HG03045 (cell line): ENCODE data around the gene EXOSC7.

Experiments used
- ATAC-seq: cut with Tn5 transposase; IDR thresholded peaks from one replicate; pipeline ENCODE4 v1.9.1; 2021; ENCODE audit warnings: mild to moderate bottlenecking, moderate library complexity; ENCODE audit not compliant: unreplicated experiment

Gene EXOSC7

DNA sequence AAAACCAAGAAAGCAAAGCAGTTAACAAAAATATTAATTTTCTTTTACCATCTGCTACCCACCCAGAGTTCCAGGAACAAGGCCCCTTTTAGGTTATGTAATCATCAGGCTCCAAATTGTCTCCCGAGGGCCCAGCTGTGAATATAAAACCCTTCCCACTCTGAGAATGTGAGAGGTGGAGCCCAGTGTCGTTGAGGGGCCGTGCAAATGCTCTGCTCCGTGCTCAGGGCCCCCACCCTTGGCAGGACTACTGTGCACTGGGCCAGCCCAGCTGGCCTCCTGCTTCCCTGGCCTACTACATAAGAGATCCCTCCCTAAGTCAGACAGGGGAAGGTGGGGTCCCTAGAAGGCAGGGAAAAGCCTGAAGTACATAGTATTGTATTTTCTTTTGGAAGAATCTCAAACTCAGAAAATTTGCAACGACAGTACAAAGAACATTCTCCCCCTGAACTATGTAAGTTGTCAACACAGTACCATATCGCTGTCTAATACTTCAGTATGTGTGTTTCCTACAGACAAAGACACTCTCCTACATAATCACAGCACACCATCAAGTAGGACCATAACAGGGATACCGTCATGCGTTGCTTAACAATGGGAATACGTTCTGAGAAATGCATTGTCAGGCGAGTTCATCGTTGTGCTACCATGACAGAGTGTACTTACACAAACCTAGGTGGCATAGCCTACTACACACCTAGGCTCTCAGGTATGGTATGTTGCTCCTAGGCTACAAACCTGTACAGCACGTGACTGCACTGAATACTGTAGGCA, 45.7 kb downstream of the EXOSC7 start:
- no peak for ATAC-seq

DNA sequence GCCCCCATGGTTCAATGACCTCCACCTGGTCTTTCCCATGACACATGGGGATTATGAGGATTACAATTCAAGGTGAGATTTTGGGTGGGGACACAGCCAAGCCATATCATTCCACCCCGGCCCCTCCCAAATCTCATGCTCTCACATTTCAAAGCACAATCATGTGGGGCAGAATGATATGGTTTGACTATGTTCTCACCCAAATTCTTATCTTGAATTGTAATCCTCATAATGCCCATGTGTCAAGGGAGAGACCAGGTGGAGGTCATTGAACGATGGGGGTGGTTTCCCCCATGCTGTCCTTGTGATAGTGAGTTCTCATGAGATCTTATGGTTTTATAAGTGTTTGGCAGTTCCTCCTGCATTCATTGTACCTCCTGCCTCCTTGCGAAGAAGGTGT, 47.6 kb downstream of the EXOSC7 start:
- no peak for ATAC-seq

- no peak for ATAC-seq
These were observed 48.7 kb downstream of the EXOSC7 start for GRCh38 chr3:45024542-45025255.

DNA sequence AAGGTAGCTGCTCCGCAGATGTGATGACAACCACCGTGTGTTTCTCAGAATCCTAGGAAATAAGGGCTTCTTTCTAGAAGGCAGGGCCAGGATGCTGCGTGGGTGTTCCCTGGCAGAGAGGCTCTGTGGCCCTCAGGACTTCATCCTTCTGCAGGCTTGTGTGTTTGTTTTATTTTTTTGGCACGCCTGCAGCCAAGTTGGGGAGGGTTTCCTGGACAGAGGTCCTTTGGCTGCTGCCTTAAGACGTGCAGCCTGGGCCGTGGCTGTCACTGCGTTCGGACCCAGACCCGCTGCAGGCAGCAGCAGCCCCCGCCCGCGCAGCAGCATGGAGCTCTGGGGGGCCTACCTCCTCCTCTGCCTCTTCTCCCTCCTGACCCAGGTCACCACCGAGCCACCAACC, 50.0 kb downstream of the EXOSC7 start, which contains the start of gene CLEC3B:
Gene CLEC3B, plus strand, starts transcription at position 266 of the 400 bp plus-strand sequence. Its CDS starts 60 bp downstream, at position 326.
- no peak for ATAC-seq

GRCh38 chr3:45026957-45027356, 50.9 kb downstream of the EXOSC7 start:
- ATAC-seq, result no peak

DNA sequence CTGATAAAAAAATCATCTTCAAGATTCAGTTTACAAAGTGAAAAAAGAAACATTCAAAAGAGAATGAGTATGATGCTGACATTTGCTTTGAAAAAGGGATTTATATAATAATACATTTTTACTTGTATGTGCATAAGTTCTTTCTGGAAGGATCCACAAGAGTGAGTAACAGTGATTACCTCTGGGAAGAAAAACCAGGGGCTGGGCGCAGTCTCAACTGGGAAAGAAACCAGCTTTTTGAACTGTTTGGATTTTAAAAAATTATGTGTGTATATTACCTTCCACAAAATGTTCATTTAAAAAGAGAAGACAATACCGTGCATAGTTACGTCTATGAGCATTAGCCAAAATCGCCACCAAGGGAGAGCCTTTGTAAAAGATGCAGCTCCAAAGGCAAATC, 51.4 kb downstream of the EXOSC7 start:
- no peak for ATAC-seq

GRCh38 chr3:45029216-45029615, 53.2 kb downstream of the EXOSC7 start:
- no peak for ATAC-seq

GRCh38 chr3:45029661-45030060, 53.6 kb downstream of the EXOSC7 start:
- no peak for ATAC-seq

DNA sequence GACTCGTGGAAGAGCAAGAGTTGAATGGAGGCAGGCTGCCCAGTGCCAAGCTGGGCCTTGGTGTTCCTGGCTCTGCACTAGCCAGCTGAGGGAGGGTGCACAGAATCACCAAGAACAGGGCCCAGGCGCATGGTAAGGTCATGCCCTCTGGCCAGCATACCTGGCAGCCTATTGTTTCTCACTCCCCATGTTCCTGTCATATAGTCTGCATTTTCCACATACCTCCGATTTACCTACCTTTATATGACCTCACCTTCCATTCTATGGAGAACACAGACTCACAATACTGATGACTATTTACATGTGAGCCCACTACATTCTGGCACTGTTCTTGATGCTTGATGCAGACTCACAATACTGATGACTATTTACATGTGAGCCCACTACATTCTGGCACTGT, 55.5 kb downstream of the EXOSC7 start:
- ATAC-seq, result no peak

GRCh38 chr3:45032113-45032512, 56.1 kb downstream of the EXOSC7 start:
- ATAC-seq, result no peak

GRCh38 chr3:45033791-45034190, 57.7 kb downstream of the EXOSC7 start:
- no peak for ATAC-seq

DNA sequence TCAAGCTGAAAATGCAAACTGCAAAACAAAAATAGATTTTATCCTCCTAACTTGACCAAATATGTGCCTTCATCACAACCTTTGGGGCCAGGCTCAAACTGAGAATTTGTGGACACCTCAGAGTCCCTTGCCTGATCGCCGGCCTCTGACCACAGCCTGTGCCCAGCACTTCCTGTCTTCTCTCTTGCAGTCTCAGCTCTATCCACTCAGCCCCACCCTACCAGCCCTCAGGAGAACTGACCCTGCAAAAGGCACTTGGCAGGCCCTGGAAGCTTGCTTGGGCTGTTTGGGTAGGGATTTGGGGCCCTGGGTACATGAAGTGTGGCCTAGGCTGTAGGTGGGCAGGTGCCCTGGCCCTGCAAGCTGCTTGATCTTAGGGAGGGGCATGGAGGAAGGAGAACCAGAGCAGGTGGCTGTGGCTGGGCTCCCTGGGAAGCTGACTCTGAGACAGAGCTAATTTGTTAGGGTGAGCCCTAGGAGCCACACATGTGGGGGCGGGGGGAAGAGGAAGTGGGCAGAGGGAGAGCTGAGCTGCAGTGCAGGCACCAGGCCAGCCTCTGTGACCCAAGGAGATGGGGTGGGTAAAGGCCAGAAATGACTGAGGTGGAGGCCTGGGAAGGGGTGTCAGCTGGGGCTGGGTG, 58.7 kb downstream of the EXOSC7 start:
- ATAC-seq, result no peak

- ATAC-seq, result no peak
These were observed 59.6 kb downstream of the EXOSC7 start for GRCh38 chr3:45035441-45036301.

DNA sequence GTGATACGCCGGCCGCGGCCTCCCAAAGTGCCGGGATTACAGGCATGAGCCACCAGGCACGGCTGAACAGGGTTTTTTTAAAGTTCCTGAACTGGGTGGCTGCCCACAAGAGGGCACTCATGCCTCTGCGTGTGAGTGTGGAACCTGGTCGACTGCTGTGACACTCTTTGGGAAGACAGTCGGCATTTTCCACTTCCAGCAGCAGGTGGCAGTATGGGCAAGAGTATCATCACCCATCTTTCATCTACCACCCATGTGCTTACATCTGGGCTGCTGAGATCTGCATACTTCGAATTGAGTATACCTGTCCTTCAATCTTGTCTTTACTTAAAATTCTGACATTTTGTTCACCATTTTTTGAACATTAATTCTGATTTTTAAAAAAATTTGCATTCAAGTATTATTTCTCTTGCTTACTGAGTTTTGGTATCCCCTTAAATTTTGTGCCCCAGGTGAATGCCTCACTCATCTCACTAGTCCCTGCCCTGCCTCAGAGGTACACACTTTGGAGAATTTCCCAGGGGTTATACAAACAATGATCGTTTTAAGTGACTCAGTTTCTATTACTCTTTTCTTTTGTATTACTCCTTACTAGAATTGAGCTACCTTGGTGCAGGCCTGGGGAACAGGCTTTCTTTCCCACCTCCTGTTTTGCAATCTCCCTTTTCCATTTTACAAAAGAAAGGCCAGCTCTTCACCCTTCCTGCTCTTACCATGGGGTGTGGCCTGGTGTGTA, 61.8 kb downstream of the EXOSC7 start:
- ATAC-seq, result peak; percentile 71

DNA sequence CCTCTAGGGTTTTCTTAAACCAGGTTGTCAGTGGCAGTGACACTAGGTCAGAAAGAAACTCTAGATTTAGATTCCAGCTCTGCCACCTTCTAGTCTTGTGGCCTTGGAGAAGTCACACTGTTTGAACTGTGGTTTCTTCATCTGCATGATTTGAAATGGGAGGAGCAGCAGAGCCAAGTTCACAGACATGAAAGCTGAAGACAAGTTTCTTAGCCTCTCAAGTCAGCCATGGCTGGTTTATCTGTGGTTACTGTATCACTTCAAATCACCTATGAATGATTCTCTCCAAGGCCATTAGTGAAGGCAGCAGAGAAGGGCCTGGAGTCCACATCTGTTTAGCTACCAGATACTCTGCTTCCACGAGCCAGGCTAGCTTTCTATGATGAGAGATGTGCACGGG, 65.6 kb downstream of the EXOSC7 start:
- ATAC-seq, result no peak

DNA sequence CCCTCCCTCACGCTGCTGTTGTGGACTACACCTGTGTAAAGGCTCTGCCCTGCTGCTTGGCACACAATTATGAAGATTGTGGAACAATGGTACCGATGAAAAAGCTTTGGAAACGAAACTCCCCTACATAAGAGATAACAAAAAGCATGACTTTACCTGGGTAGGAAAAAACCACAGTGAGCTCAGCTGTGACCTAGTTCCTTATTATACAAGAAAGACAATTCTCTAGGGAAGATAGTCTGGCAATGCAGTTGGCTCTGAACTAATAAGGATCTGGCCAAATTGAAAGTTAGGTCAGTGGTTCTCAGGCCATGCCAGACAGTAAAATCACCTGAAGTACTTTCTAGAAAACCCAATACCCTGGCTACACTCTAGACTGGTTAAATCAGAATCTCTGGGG, 66.1 kb downstream of the EXOSC7 start:
- ATAC-seq, result no peak

GRCh38 chr3:45043728-45044299, 67.8 kb downstream of the EXOSC7 start:
- no peak for ATAC-seq

DNA sequence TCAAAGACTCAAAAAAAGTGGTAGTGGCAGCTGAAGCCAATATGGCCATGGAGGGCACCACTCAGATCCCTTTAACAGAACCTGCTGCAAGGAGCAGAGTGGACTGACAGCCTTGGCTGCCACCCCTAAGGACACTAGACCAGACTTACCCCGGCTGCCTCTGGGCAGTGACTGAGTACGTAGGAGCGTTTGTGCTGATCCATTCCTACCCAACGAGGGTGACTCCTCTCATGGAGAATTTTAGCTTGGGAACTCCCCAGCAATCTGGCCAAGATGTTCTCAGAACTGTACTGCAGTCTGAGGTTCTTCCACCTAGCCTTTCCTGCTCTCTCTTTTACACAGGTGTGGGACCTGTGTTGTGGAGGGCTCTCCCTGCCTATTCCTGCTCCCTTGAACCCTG, 72.2 kb downstream of the EXOSC7 start:
- ATAC-seq, result no peak

- no peak for ATAC-seq
These were observed 73.8 kb downstream of the EXOSC7 start for GRCh38 chr3:45049807-45050206.

DNA sequence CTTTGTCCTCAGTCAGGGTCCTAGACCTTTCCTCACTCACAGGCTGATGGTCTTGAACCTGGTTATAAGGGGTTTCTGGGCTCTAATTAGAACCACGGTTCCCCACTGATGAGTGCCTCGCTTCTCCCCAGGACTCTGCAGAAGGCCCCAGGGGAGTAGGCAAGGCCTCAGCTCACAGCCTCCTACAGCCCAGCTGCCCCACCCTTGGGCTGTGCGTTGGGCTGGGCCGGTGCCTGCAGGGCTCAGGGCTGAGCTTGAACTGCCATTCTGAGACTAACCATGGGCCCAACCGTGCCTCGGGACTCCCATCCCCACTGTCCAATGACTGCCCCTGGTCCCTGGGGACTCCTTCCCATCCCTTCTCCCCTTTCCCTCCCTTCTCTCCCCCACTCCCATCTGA, 75.6 kb downstream of the EXOSC7 start:
- ATAC-seq, result no peak
